GM21576 (cell line): ENCODE results near the gene STAM.

Experiments used
- ATAC-seq: cut with Tn5 transposase; IDR thresholded peaks from one replicate; pipeline ENCODE4 v1.9.1; 2021; ENCODE audit warnings: mild to moderate bottlenecking, moderate library complexity; ENCODE audit not compliant: unreplicated experiment

STAM gene

GRCh38 chr10:17758200-17758599, 114.2 kb downstream of the STAM start:
- no peak for ATAC-seq

GRCh38 chr10:17758896-17759295, 114.9 kb downstream of the STAM start:
- ATAC-seq, result no peak

GRCh38 chr10:17764142-17764541, 120.2 kb downstream of the STAM start:
- ATAC-seq, result no peak

GRCh38 chr10:17765602-17766001, 121.7 kb downstream of the STAM start:
- no peak for ATAC-seq
